LNCaP clone FGC (cell line): ENCODE data around the gene ZFC3H1.
A peak's percentile ranks its signal among the peaks of the same experiment; 100 is the strongest.

Source experiments
- DNase-seq: peaks from one replicate; pipeline ENCODE4 v3.0.0-alpha.2; 2011; ENCODE audit warnings: low read depth
- H3K4me3 ChIP-seq: 2 replicates; pipeline ENCODE4 v1.5.1; 2011; ENCODE audit warnings: mild to moderate bottlenecking, low read depth, low read length, control low read depth
- CTCF ChIP-seq: IDR thresholded peaks from 2 replicates; pipeline ENCODE4 v1.5.1; 2012; ENCODE audit warnings: mild to moderate bottlenecking; ENCODE audit not compliant: control insufficient read depth, insufficient read depth; ENCODE audit errors: extremely low read depth

Gene ZFC3H1

GRCh38 chr12:71636704-71637115, 26.9 kb downstream of the ZFC3H1 start:
- TF ChIP-seq CTCF = peak; percentile 76
- no peak overlapping the region for H3K4me3 ChIP-seq
- DNase-seq = peak; percentile 39

- DNase-seq = no peak
- no peak for TF ChIP-seq CTCF
- no peak overlapping the region for H3K4me3 ChIP-seq
Observed at GRCh38 chr12:71627438-71628002, 36.1 kb downstream of the ZFC3H1 start.

GRCh38 chr12:71626768-71627167, 36.9 kb downstream of the ZFC3H1 start:
- no peak for TF ChIP-seq CTCF
- H3K4me3 ChIP-seq = no peak overlapping the region
- DNase-seq = no peak

- TF ChIP-seq CTCF = no peak
- DNase-seq = no peak
Observed at GRCh38 chr12:71626098-71626497, 37.5 kb downstream of the ZFC3H1 start.

GRCh38 chr12:71625476-71625875, 38.2 kb downstream of the ZFC3H1 start:
- H3K4me3 ChIP-seq = no peak overlapping the region
- no peak for TF ChIP-seq CTCF
- DNase-seq = no peak

More at GRCh38 chr12:71626098-71626497, 37.5 kb downstream of the ZFC3H1 start:
- H3K4me3 ChIP-seq = no peak overlapping the region

- no peak for DNase-seq
- no peak for TF ChIP-seq CTCF
- H3K4me3 ChIP-seq = no peak overlapping the region
Observed at GRCh38 chr12:71621938-71622337, 41.7 kb downstream of the ZFC3H1 start.
